Measurements from ENCODE around the gene HOXA13.
A peak's percentile ranks its signal among the peaks of the same experiment; 100 is the strongest.

The HOXA13 gene

GRCh38 chr7:27242555-27243339 is 42.9 kb upstream of the HOXA13 start, which contains the start of gene EVX1:
TSS of gene EVX1 (plus strand) at chr7:27242802. CDS start at chr7:27243031, 229 bp downstream.
- H3K4me1 ChIP-seq (ENCODE audit: control insufficient read depth in 1 of 2, insufficient read depth in 2 of 2, low read length in 2 of 2), result peaks cover 0 to 56% of the 10 kb centered on the region in 2 donors
- no peaks in the 10 kb centered on the region for H3K36me3 ChIP-seq (ENCODE audit: control insufficient read depth in 1 of 2, insufficient read depth in 2 of 2, low read length in 2 of 2)
- H3K27ac ChIP-seq (ENCODE audit: low read length), result no peak within 1 kb of the TSS
- peaks cover 100% of the 10 kb centered on the region for H3K27me3 ChIP-seq (ENCODE audit: low read depth, low read length)
- H3K9me3 ChIP-seq (ENCODE audit: control insufficient read depth in 1 of 2, low read length in 2 of 2), result no peaks in the 10 kb centered on the region
- H3K4me3 ChIP-seq (ENCODE audit: low read depth in 1 of 2, low read length in 2 of 2), result peak within 1 kb of the TSS; percentile 30 to 56

- Histone ChIP-seq H3K36me3 (ENCODE audit: control insufficient read depth in 1 of 2, insufficient read depth in 2 of 2, low read length in 2 of 2) (no peaks in the 10 kb centered on the region), H3K27me3 (ENCODE audit: low read depth, low read length) (peaks cover 98% of the 10 kb centered on the region), H3K4me3 (ENCODE audit: low read depth in 1 of 2, low read length in 2 of 2) (peak overlapping the region in 1 of 2 donors; percentile 56), H3K27ac (ENCODE audit: low read length) (no peak overlapping the region), H3K9me3 (ENCODE audit: control insufficient read depth in 1 of 2, low read length in 2 of 2) (no peaks in the 10 kb centered on the region), H3K4me1 (ENCODE audit: control insufficient read depth in 1 of 2, insufficient read depth in 2 of 2, low read length in 2 of 2) (peaks cover 0 to 56% of the 10 kb centered on the region in 2 donors)
These were observed 42.3 kb upstream of the HOXA13 start for GRCh38 chr7:27242154-27242553.

DNA sequence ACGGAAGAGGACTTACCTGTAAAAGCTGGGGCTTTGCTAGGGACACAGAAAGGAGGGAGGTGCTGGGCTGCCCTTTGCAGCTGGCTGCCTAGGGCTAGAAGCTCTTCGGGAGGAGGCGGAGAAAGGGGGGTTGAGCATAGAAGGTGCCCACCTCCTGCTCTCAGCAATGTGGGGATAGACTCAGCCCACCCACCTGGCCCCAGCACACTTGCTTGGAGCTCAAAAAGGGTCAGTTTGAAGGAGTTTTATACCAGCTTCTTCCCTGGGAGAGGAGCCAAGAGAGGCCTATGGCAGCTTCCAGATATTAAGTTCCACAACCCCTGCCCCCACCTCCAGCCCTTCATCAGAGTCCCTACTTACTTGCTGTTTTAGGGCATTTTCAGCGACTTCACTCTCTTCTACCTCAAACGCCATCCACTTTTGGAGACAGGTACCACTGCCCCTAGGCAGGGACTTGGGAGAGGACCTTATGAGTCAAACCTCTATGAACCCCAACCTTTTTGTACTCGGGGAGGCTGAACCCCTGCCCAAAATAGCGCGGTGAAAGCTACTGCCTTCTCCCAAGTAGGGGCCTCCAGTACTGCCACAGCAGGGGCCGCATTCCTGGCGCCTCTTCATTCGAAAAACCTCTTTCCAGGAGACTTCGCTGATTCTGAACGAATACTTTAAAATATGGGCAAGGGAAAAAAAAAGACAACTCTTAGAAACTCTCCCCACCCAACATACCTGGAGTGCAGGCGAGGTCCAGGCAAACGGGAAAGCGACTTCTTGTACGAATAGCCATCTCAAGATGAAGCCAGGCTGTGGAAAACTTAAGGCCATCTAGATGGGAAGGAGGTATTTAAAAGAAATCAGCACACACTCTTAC is 41.5 kb upstream of the HOXA13 start:
- Histone ChIP-seq H3K27ac (ENCODE audit: low read length) (no peak overlapping the region), H3K36me3 (ENCODE audit: control insufficient read depth in 1 of 2, insufficient read depth in 2 of 2, low read length in 2 of 2) (no peaks in the 10 kb centered on the region), H3K9me3 (ENCODE audit: control insufficient read depth in 1 of 2, low read length in 2 of 2) (no peaks in the 10 kb centered on the region), H3K4me3 (ENCODE audit: low read depth in 1 of 2, low read length in 2 of 2) (no peak overlapping the region), H3K4me1 (ENCODE audit: control insufficient read depth in 1 of 2, insufficient read depth in 2 of 2, low read length in 2 of 2) (peaks cover 0 to 54% of the 10 kb centered on the region in 2 donors), H3K27me3 (ENCODE audit: low read depth, low read length) (peaks cover 91% of the 10 kb centered on the region)

- Histone ChIP-seq H3K9me3 (ENCODE audit: control insufficient read depth in 1 of 2, low read length in 2 of 2) (no peaks in the 10 kb centered on the region), H3K27me3 (ENCODE audit: low read depth, low read length) (peaks cover 86% of the 10 kb centered on the region), H3K4me1 (ENCODE audit: control insufficient read depth in 1 of 2, insufficient read depth in 2 of 2, low read length in 2 of 2) (peaks cover 0 to 50% of the 10 kb centered on the region in 2 donors), H3K27ac (ENCODE audit: low read length) (no peak overlapping the region), H3K4me3 (ENCODE audit: low read depth in 1 of 2, low read length in 2 of 2) (peak overlapping the region in 1 of 2 donors; percentile 28), H3K36me3 (ENCODE audit: control insufficient read depth in 1 of 2, insufficient read depth in 2 of 2, low read length in 2 of 2) (no peaks in the 10 kb centered on the region)
These were observed 40.3 kb upstream of the HOXA13 start for GRCh38 chr7:27240015-27240731.

GRCh38 chr7:27239387-27240014 is 39.6 kb upstream of the HOXA13 start:
- peaks cover 82% of the 10 kb centered on the region for H3K27me3 ChIP-seq (ENCODE audit: low read depth, low read length)
- peaks cover 0 to 45% of the 10 kb centered on the region in 2 donors for H3K4me1 ChIP-seq (ENCODE audit: control insufficient read depth in 1 of 2, insufficient read depth in 2 of 2, low read length in 2 of 2)
- no peaks in the 10 kb centered on the region for H3K36me3 ChIP-seq (ENCODE audit: control insufficient read depth in 1 of 2, insufficient read depth in 2 of 2, low read length in 2 of 2)
- peak overlapping the region in 1 of 2 donors; percentile 28 for H3K4me3 ChIP-seq (ENCODE audit: low read depth in 1 of 2, low read length in 2 of 2)
- no peaks in the 10 kb centered on the region for H3K9me3 ChIP-seq (ENCODE audit: control insufficient read depth in 1 of 2, low read length in 2 of 2)
- H3K27ac ChIP-seq (ENCODE audit: low read length), result no peak overlapping the region

GRCh38 chr7:27238979-27239386 is 39.1 kb upstream of the HOXA13 start:
- no peaks in the 10 kb centered on the region for H3K36me3 ChIP-seq (ENCODE audit: control insufficient read depth in 1 of 2, insufficient read depth in 2 of 2, low read length in 2 of 2)
- peaks cover 0 to 42% of the 10 kb centered on the region in 2 donors for H3K4me1 ChIP-seq (ENCODE audit: control insufficient read depth in 1 of 2, insufficient read depth in 2 of 2, low read length in 2 of 2)
- no peaks in the 10 kb centered on the region for H3K9me3 ChIP-seq (ENCODE audit: control insufficient read depth in 1 of 2, low read length in 2 of 2)
- H3K4me3 ChIP-seq (ENCODE audit: low read depth in 1 of 2, low read length in 2 of 2), result no peak overlapping the region
- H3K27me3 ChIP-seq (ENCODE audit: low read depth, low read length), result peaks cover 77% of the 10 kb centered on the region
- H3K27ac ChIP-seq (ENCODE audit: low read length), result no peak overlapping the region

DNA sequence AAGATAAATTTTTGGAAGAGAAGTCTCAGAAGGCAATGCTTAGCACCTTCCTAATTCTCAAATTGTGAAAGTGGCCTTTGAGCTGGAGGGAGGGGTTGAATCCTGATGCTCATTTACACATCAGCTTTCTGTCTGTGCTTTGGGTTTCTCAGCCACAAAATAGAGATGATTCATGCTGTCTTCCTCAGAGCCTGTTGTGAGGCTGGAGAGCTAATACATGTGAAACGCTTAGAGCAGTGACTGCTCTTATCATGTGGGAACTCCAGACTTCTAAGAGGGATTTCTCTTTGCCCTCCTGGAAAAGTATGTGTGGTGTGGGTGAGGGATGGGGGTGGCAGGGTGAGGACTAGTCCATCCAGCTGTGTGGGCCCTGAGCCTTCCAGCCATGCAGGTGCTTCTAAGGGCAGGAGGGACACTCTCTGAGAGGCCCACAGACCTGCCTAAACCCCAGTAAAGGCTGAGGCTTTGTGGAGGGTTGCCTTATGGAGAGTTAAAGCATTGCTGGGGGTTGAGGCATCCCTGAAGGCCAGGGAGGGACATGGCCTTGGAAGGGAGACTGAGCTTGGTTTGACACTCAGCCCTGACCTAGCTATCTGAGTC is 37.9 kb upstream of the HOXA13 start:
- no peaks in the 10 kb centered on the region for H3K36me3 ChIP-seq (ENCODE audit: control insufficient read depth in 1 of 2, insufficient read depth in 2 of 2, low read length in 2 of 2)
- H3K9me3 ChIP-seq (ENCODE audit: control insufficient read depth in 1 of 2, low read length in 2 of 2), result no peaks in the 10 kb centered on the region
- H3K4me1 ChIP-seq (ENCODE audit: control insufficient read depth in 1 of 2, insufficient read depth in 2 of 2, low read length in 2 of 2), result peaks cover 0 to 30% of the 10 kb centered on the region in 2 donors
- H3K27me3 ChIP-seq (ENCODE audit: low read depth, low read length), result peaks cover 65% of the 10 kb centered on the region
- H3K27ac ChIP-seq (ENCODE audit: low read length), result no peak overlapping the region
- H3K4me3 ChIP-seq (ENCODE audit: low read depth in 1 of 2, low read length in 2 of 2), result no peak overlapping the region

- Histone ChIP-seq H3K27ac (ENCODE audit: low read length) (no peak overlapping the region), H3K27me3 (ENCODE audit: low read depth, low read length) (peaks cover 43% of the 10 kb centered on the region), H3K4me1 (ENCODE audit: control insufficient read depth in 1 of 2, insufficient read depth in 2 of 2, low read length in 2 of 2) (peaks cover 0 to 21% of the 10 kb centered on the region in 2 donors), H3K4me3 (ENCODE audit: low read depth in 1 of 2, low read length in 2 of 2) (peak overlapping the region; percentile 37 to 63), H3K36me3 (ENCODE audit: control insufficient read depth in 1 of 2, insufficient read depth in 2 of 2, low read length in 2 of 2) (no peaks in the 10 kb centered on the region), H3K9me3 (ENCODE audit: control insufficient read depth in 1 of 2, low read length in 2 of 2) (no peaks in the 10 kb centered on the region)
These were observed 35.8 kb upstream of the HOXA13 start for GRCh38 chr7:27235387-27236311.

DNA sequence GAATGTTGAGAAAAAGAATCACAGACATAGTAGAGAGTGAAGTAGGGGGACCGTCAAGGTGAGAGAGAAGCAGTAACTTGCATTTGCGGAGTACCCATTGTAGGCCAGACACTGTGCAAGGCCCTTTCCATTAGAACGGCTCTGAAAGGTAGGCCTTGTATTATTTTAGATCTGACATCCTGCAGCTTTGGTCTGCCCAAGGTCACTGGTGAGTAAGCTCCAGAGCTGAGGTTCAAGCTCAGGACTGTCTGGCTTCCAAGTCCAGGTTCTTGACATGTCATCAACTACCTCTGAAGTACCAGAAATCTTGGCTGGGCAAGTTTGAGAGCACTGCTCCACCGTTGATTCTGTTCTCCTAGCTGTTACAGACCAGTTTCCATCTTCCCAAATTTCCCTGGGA is 29.6 kb upstream of the HOXA13 start:
- H3K27ac ChIP-seq (ENCODE audit: low read length), result no peak overlapping the region
- H3K36me3 ChIP-seq (ENCODE audit: control insufficient read depth in 1 of 2, insufficient read depth in 2 of 2, low read length in 2 of 2), result no peaks in the 10 kb centered on the region
- H3K4me1 ChIP-seq (ENCODE audit: control insufficient read depth in 1 of 2, insufficient read depth in 2 of 2, low read length in 2 of 2), result peaks cover 0 to 10% of the 10 kb centered on the region in 2 donors
- H3K4me3 ChIP-seq (ENCODE audit: low read depth in 1 of 2, low read length in 2 of 2), result no peak overlapping the region
- peaks cover 21% of the 10 kb centered on the region for H3K27me3 ChIP-seq (ENCODE audit: low read depth, low read length)
- H3K9me3 ChIP-seq (ENCODE audit: control insufficient read depth in 1 of 2, low read length in 2 of 2), result no peaks in the 10 kb centered on the region

Measured in muscle layer of duodenum (tissue), 2 donors.